8988T (cell line): Measurements from ENCODE around the gene FAM167B.
A peak's percentile ranks its signal among the peaks of the same experiment; 100 is the strongest.
"Not testable (repeated sequence)": the region's sequence is repeated elsewhere in the genome, so short reads cannot be mapped to it uniquely, and the experiment has no call there.

Experiments
- DNase-seq: peaks from one replicate; pipeline ENCODE4 v3.0.0; 2011

FAM167B gene

GRCh38 chr1:32263744-32264143, 16.7 kb downstream of the FAM167B start:
- DNase-seq, result no peak

GRCh38 chr1:32265846-32266245, 18.8 kb downstream of the FAM167B start:
- no peak for DNase-seq

GRCh38 chr1:32266921-32267591, 20.0 kb downstream of the FAM167B start:
- no peak for DNase-seq

GRCh38 chr1:32269744-32270143, 22.7 kb downstream of the FAM167B start:
- no peak for DNase-seq

GRCh38 chr1:32272557-32273390, 25.8 kb downstream of the FAM167B start:
- DNase-seq, result no peak

GRCh38 chr1:32273391-32274208, 26.6 kb downstream of the FAM167B start:
- DNase-seq, result no peak

- DNase-seq, result no peak
Observed at GRCh38 chr1:32274646-32275340, 27.8 kb downstream of the FAM167B start.

GRCh38 chr1:32275424-32275823, 28.4 kb downstream of the FAM167B start:
- no peak for DNase-seq

- DNase-seq, result no peak
Observed at GRCh38 chr1:32276032-32276782, 29.2 kb downstream of the FAM167B start.

- not testable (repeated sequence) for DNase-seq
Observed at GRCh38 chr1:32284777-32285176, 37.8 kb downstream of the FAM167B start.

GRCh38 chr1:32285658-32286057, 38.6 kb downstream of the FAM167B start:
- no peak for DNase-seq

GRCh38 chr1:32286763-32287162, 39.7 kb downstream of the FAM167B start:
- DNase-seq, result no peak

- DNase-seq, result no peak
Observed at GRCh38 chr1:32289256-32289655, 42.2 kb downstream of the FAM167B start.

GRCh38 chr1:32291145-32291707, 44.2 kb downstream of the FAM167B start:
- no peak for DNase-seq

- DNase-seq, result peak; percentile 80
Observed at GRCh38 chr1:32291708-32292538, 44.9 kb downstream of the FAM167B start, which contains the start of gene HDAC1. HDAC1 (plus strand) TSS chr1:32292083; CDS start chr1:32292170, 87 bp downstream.

GRCh38 chr1:32298211-32298610, 51.2 kb downstream of the FAM167B start:
- DNase-seq, result not testable (repeated sequence)
